H9 (cell line): ENCODE data around the gene ANXA1. TPM values are rescaled to one million over a fixed set of nuclear protein-coding genes. Genes with fewer than 3 reads are reported as not detected.

Source experiments
- DNase-seq: peaks from one replicate; pipeline ENCODE4 v3.0.0-alpha.2; 2017
- H2AFZ ChIP-seq: one replicate; pipeline ENCODE4 v1.6.1; 2013; ENCODE audit warnings: mild to moderate bottlenecking, low read length, control low read depth, moderate library complexity
- H2AK5ac ChIP-seq: 2 replicates; pipeline ENCODE4 v1.6.1; 2013; ENCODE audit warnings: low read length, control low read depth, mixed read lengths; ENCODE audit not compliant: insufficient read length
- H2BK120ac ChIP-seq: one replicate; pipeline ENCODE4 v1.6.1; 2013; ENCODE audit warnings: low read depth, mild to moderate bottlenecking, low read length, control low read depth, inconsistent platforms; ENCODE audit not compliant: poor library complexity, severe bottlenecking
- H2BK12ac ChIP-seq: 2 replicates; pipeline ENCODE4 v1.6.1; 2013; ENCODE audit warnings: low read length, control low read depth, mixed read lengths, low read depth; ENCODE audit not compliant: insufficient read length
- H2BK15ac ChIP-seq: 2 replicates; pipeline ENCODE4 v1.6.1; 2013; ENCODE audit warnings: low read depth, low read length, control low read depth
- H2BK20ac ChIP-seq: one replicate; pipeline ENCODE4 v1.6.1; 2013; ENCODE audit warnings: low read depth, mild to moderate bottlenecking, low read length, control low read depth, inconsistent platforms; ENCODE audit not compliant: poor library complexity, severe bottlenecking
- H2BK5ac ChIP-seq: 2 replicates; pipeline ENCODE4 v1.6.1; 2013; ENCODE audit warnings: low read length, control low read depth, mixed read lengths; ENCODE audit not compliant: insufficient read length
- H3K14ac ChIP-seq: 2 replicates; pipeline ENCODE4 v1.6.1; 2013; ENCODE audit warnings: low read length, control low read depth; ENCODE audit not compliant: insufficient read depth
- H3K18ac ChIP-seq: 2 replicates; pipeline ENCODE4 v1.6.1; 2013; ENCODE audit warnings: low read depth, mild to moderate bottlenecking, mixed read lengths, low read length, control low read depth; ENCODE audit not compliant: insufficient read length
- H3K23ac ChIP-seq: 2 replicates; pipeline ENCODE4 v1.6.1; 2013; ENCODE audit warnings: low read length, control low read depth, mixed read lengths, low read depth; ENCODE audit not compliant: insufficient read length
- H3K23me2 ChIP-seq: 2 replicates; pipeline ENCODE4 v1.6.1; 2013; ENCODE audit warnings: low read depth, mild to moderate bottlenecking, mixed read lengths, low read length, control low read depth; ENCODE audit not compliant: insufficient read length, poor library complexity, severe bottlenecking
- H3K27ac ChIP-seq: 2 replicates; pipeline ENCODE4 v1.5.1; 2013; ENCODE audit warnings: low read length, control low read depth, mixed read lengths, low read depth; ENCODE audit not compliant: insufficient read length
- H3K27me3 ChIP-seq: 2 replicates; pipeline ENCODE4 v1.6.1; 2013; ENCODE audit warnings: low read length, control low read depth, inconsistent platforms; ENCODE audit not compliant: insufficient read depth
- H3K4ac ChIP-seq: 2 replicates; pipeline ENCODE4 v1.6.1; 2013; ENCODE audit warnings: low read depth, mild to moderate bottlenecking, control low read depth, inconsistent platforms, low read length, moderate library complexity
- H3K4me1 ChIP-seq: 2 replicates; pipeline ENCODE4 v1.6.1; 2013; ENCODE audit warnings: low read length, control low read depth, inconsistent platforms; ENCODE audit not compliant: insufficient read depth
- H3K4me2 ChIP-seq: 2 replicates; pipeline ENCODE4 v1.6.1; 2013; ENCODE audit warnings: low read length, control low read depth, mixed read lengths; ENCODE audit not compliant: insufficient read length, insufficient read depth
- H3K56ac ChIP-seq: 2 replicates; pipeline ENCODE4 v1.6.1; 2013; ENCODE audit warnings: low read depth, mild to moderate bottlenecking, mixed read lengths, low read length, control low read depth; ENCODE audit not compliant: insufficient read length
- H3K79me1 ChIP-seq: 2 replicates; pipeline ENCODE4 v1.6.1; 2013; ENCODE audit warnings: low read depth, mild to moderate bottlenecking, moderate library complexity, low read length, control low read depth, inconsistent platforms; ENCODE audit not compliant: insufficient read depth, poor library complexity, severe bottlenecking
- H3K79me2 ChIP-seq: 2 replicates; pipeline ENCODE4 v1.6.1; 2013; ENCODE audit warnings: low read length, control low read depth, inconsistent platforms; ENCODE audit not compliant: insufficient read depth
- H3K9ac ChIP-seq: 2 replicates; pipeline ENCODE4 v1.6.1; 2013; ENCODE audit warnings: low read length, control low read depth, mixed read lengths; ENCODE audit not compliant: insufficient read length; ENCODE audit errors: extremely low read depth
- H3K9me3 ChIP-seq: one replicate; pipeline ENCODE4 v1.6.1; 2013; ENCODE audit warnings: low read depth, low read length, inconsistent platforms; ENCODE audit not compliant: control insufficient read depth
- H3T11ph ChIP-seq: one replicate; pipeline ENCODE4 v1.6.1; 2013; ENCODE audit warnings: mild to moderate bottlenecking, low read length, control low read depth, inconsistent platforms
- H4K20me1 ChIP-seq: one replicate; pipeline ENCODE4 v1.6.1; 2013; ENCODE audit not compliant: control insufficient read depth, insufficient read length, insufficient read depth
- H4K5ac ChIP-seq: 2 replicates; pipeline ENCODE4 v1.6.1; 2013; ENCODE audit warnings: low read depth, mild to moderate bottlenecking, mixed read lengths, low read length, control low read depth; ENCODE audit not compliant: insufficient read length
- H4K8ac ChIP-seq: replicated peaks from 2 replicates; pipeline ENCODE4 v1.6.1; 2013; ENCODE audit warnings: low read length, control low read depth, mixed read lengths, low read depth; ENCODE audit not compliant: insufficient read length
- H4K91ac ChIP-seq: 2 replicates; pipeline ENCODE4 v1.6.1; 2013; ENCODE audit warnings: low read depth, mild to moderate bottlenecking, moderate library complexity, mixed read lengths, low read length, control low read depth; ENCODE audit not compliant: insufficient read length
- H3K27ac Mint-ChIP-seq, 3 experiments: 2 replicates in 2 of 3; 3 replicates in 1 of 3; pipeline ENCODE4 v1.8.0; 2020 to 2021; ENCODE audit warnings: mixed read lengths in 3 of 3, mild to moderate bottlenecking in 1 of 3, moderate library complexity in 1 of 3
- H3K27me3 Mint-ChIP-seq: 2 replicates; pipeline ENCODE4 v1.8.0; 2021; ENCODE audit warnings: low read depth, mild to moderate bottlenecking, moderate library complexity, mixed read lengths
- H3K36me3 Mint-ChIP-seq, 3 experiments: 2 replicates in 2 of 3; 3 replicates in 1 of 3; pipeline ENCODE4 v1.8.0; 2020 to 2021; ENCODE audit warnings: low read depth in 3 of 3, mixed read lengths in 3 of 3; ENCODE audit not compliant: insufficient read depth in 1 of 3
- H3K4me1 Mint-ChIP-seq, 2 experiments: 2 replicates each; pipeline ENCODE4 v1.8.0; 2020; ENCODE audit warnings: mixed read lengths in 2 of 2
- H3K4me3 Mint-ChIP-seq, 2 experiments: 2 replicates in 1 of 2; 3 replicates in 1 of 2; pipeline ENCODE4 v1.8.0; 2020 to 2021; ENCODE audit warnings: mild to moderate bottlenecking in 2 of 2, mixed read lengths in 2 of 2, moderate library complexity in 1 of 2
- H3K9me3 Mint-ChIP-seq, 2 experiments: 2 replicates in 1 of 2; 3 replicates in 1 of 2; pipeline ENCODE4 v1.8.0; 2020; ENCODE audit warnings: mild to moderate bottlenecking in 2 of 2, mixed read lengths in 2 of 2, moderate library complexity in 1 of 2
- WGBS: extraction: QIAGEN DNeasy Blood & Tissue Kit; methylation state at CpG from one replicate; pipeline ENCODE4 v1.1.7; 2013; ENCODE audit warnings: missing lambda C conversion rate, low lambda C conversion rate, mixed read lengths; ENCODE audit not compliant: insufficient read length; ENCODE audit errors: extremely low coverage; 5-methylcytosine and 5-hydroxymethylcytosine counted together
- total RNA-seq: library from RNA; stranded (reverse); gene quantifications from 2 replicates; pipeline ENCODE4 v1.2.1, GENCODE V29; 2021
- TF ChIP-seq, protein P1 (sequence below): fragments of 200-600 bp; sonication (generic); conservative IDR thresholded peaks from 3 replicates; pipeline ENCODE4 v1.8.0; 2021; ENCODE audit warnings: antibody characterized with exemption, mild to moderate bottlenecking

The ANXA1 gene
- total RNA-seq, 1 experiment from 2014 or later = 3.5 TPM

DNA sequence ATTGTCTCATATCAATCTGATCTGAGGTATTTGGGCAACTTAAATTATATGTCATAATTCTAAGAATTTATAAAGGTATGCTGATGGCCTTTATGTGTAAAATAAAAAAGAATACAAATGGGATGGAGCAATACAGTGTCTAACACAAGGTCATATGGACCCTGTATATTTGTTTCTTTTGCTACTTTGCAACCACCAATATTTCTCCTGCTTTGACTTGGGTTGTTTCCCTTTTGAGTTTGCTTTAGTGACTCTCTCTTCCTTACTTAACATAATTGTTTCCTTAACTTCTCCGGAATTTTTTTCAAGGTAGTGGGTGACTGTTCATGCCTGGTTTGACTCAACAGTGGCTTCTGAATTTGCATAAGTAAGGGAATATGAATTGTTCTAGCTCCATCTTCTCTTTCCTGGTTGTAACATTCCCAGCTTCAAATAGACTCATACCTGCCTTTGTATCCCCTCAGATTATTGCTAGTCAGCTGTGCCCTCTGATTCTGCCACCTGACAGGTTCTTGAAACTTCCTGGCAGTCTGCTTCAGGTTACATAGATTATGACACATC lies 30.2 kb upstream of the ANXA1 start:
- H3K79me1 ChIP-seq = no peaks in the 10 kb centered on the region
- H3K14ac ChIP-seq = no peak overlapping the region
- Mint-ChIP-seq H3K27me3 (no peaks in the 10 kb centered on the region), H3K4me3 (no peak overlapping the region), H3K9me3 (peaks cover 3 to 4% of the 10 kb centered on the region in 2 experiments; a peak in 3 of 5 replicates), H3K4me1 (no peaks in the 10 kb centered on the region), H3K36me3 (peaks cover 0 to 4% (median 2%) of the 10 kb centered on the region in 3 experiments; a peak in 2 of 7 replicates), H3K27ac (no peak overlapping the region; a peak in 1 of 7 replicates)
- no peak overlapping the region for H3K4me2 ChIP-seq
- H3K27ac ChIP-seq = no peak overlapping the region
- no peak overlapping the region for H3K23ac ChIP-seq
- no peaks in the 10 kb centered on the region for H3K23me2 ChIP-seq
- no peaks in the 10 kb centered on the region for H4K20me1 ChIP-seq
- no peak overlapping the region for H4K5ac ChIP-seq
- H2BK120ac ChIP-seq = no peak overlapping the region
- no peak overlapping the region for H2AFZ ChIP-seq
- H3K9me3 ChIP-seq = no peaks in the 10 kb centered on the region
- H2BK5ac ChIP-seq = no peak overlapping the region
- H3K9ac ChIP-seq = no peak overlapping the region
- H3K56ac ChIP-seq = no peak overlapping the region
- no CpG with 5 or more reads among the region's 1 CpG for WGBS
- H2BK20ac ChIP-seq = no peak overlapping the region
- no peaks in the 10 kb centered on the region for H3K4me1 ChIP-seq
- no peak overlapping the region for H2BK12ac ChIP-seq
- H3K18ac ChIP-seq = no peak overlapping the region
- no peaks in the 10 kb centered on the region for H3K79me2 ChIP-seq
- H3K27me3 ChIP-seq = no peaks in the 10 kb centered on the region
- no peak overlapping the region for H3K4ac ChIP-seq
- H2BK15ac ChIP-seq = no peak overlapping the region
- no peak overlapping the region for H2AK5ac ChIP-seq
- H3T11ph ChIP-seq = no peak overlapping the region
- H4K8ac ChIP-seq = no peak overlapping the region
- TF ChIP-seq, protein P1, sequence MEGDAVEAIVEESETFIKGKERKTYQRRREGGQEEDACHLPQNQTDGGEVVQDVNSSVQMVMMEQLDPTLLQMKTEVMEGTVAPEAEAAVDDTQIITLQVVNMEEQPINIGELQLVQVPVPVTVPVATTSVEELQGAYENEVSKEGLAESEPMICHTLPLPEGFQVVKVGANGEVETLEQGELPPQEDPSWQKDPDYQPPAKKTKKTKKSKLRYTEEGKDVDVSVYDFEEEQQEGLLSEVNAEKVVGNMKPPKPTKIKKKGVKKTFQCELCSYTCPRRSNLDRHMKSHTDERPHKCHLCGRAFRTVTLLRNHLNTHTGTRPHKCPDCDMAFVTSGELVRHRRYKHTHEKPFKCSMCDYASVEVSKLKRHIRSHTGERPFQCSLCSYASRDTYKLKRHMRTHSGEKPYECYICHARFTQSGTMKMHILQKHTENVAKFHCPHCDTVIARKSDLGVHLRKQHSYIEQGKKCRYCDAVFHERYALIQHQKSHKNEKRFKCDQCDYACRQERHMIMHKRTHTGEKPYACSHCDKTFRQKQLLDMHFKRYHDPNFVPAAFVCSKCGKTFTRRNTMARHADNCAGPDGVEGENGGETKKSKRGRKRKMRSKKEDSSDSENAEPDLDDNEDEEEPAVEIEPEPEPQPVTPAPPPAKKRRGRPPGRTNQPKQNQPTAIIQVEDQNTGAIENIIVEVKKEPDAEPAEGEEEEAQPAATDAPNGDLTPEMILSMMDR = no peak
- no peak for DNase-seq
- H4K91ac ChIP-seq = no peak overlapping the region
